GM03348 (cell line): ENCODE data around the gene ADAMTS17.

Experiments
- DNase-seq: peaks from one replicate; pipeline ENCODE4 v3.0.0; 2012; ENCODE audit warnings: low spot score

ADAMTS17 gene

DNA sequence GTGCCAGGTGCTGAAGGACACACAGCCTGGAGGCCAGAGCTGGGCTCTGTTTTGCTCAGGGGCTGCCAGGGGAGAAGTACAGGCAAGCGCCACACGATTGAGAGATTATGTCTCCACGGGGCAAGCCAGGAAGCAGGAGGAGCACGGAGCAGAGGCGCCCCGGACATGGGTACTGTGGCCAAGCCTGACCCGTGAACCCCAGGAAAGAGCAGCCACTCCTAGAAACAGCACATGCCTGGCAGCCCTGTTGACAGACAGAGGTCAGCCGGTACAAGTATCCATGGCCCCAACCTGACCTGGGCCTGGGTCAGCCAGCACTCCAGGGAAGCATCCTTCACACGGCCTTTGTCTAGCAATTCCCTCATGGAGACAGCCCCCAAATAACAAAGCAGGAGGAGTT lies 89.4 kb downstream of the ADAMTS17 start:
- no peak for DNase-seq

GRCh38 chr15:100250176-100250800 lies 91.5 kb downstream of the ADAMTS17 start:
- no peak for DNase-seq

- no peak for DNase-seq
These were observed 92.5 kb downstream of the ADAMTS17 start for GRCh38 chr15:100249096-100249815.

GRCh38 chr15:100248236-100248635 lies 93.5 kb downstream of the ADAMTS17 start:
- no peak for DNase-seq

DNA sequence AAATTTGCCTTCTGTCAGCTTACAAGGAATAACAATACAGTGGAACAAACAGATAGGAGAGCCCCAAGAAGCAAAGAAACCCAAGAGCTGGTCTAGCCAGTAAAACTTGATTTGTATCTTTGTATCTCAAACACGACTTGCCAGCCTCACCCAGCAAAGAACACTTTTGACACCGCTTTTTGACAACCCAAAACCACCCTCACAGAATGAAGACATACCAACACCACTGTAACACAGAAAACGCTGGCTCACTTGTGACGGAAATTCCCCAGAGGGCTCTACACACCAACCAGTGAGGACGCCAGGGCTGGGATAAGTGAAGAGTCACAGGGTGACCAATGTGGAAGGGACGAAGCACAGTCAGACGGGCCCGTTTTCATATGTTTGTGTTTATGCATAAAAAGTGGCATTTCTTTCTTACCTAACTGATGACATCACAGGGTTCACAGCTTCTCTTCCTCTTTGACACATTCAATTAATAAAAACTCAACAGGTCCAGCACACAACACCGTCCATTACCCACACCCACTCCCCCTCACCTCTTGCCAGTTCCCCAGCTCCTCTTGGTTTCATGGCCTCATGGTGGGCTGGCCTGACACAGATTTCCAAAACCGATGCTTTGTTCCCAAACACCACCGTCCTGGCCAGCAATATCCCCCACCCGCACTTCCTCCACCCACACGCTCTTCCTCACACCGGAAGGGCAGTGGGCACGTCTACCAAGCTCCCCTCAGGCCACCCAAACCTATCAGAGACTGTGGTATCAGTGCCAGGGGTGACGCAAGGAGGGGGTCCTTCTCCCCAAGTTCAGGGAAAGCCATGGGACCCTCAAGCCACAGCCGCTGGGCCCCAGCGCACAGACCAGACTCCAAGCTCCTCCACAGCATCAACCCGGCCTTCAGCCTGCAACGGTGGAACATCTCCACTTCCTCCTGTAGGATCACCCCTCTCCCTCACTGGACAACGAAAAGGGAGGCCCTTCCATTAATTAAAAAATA lies 94.2 kb downstream of the ADAMTS17 start:
- no peak for DNase-seq

- no peak for DNase-seq
These were observed 95.9 kb downstream of the ADAMTS17 start for GRCh38 chr15:100245855-100246254.

DNA sequence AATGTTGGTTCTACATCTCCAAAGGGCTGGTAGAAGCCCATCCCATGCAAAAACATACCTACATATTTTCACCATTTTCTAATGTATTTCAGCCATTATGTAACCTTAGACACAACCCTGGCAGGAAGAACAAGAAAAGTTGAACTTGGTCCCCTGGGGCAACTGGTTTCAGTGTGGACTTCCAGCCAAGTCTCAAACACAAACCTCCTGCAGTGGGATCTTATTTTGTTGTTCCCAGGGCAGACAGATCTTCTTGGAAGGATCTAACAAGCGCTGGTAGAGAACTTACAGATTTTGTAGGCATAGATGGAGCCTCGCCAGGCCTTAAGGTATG lies 96.3 kb downstream of the ADAMTS17 start:
- DNase-seq: no peak

DNA sequence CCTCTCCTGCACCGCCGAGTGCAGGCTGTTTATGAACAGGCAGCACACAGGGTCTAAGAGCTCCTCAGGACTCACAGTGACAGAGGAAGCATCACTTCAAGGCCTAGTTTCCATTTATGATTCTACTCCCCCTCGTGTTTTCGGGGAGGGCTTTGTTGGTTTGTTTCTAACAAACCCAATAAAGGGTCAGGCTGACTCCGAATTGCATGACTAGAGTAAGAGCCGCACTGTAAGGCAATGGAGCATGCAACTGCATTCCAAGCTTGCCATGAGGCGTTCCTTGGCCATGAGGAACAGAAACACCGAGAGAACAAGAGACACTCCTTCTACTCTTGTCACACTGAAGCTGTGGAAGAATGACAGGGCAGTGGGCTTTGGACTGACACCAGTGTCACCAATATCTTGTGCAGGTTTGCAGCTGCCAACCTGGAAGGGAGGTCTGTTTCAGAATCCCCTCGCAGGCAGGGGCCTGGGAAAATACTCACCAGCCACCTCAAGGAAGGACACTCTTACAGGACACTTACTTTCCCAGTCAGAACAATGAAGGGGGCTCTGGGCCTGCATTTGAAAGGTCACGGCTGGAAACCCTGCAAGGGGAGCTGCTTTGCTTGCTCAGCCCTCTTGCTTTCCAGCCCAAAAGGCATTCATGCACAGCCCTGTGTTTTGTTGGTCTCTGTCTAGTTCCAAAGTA lies 96.8 kb downstream of the ADAMTS17 start:
- DNase-seq: no peak

DNA sequence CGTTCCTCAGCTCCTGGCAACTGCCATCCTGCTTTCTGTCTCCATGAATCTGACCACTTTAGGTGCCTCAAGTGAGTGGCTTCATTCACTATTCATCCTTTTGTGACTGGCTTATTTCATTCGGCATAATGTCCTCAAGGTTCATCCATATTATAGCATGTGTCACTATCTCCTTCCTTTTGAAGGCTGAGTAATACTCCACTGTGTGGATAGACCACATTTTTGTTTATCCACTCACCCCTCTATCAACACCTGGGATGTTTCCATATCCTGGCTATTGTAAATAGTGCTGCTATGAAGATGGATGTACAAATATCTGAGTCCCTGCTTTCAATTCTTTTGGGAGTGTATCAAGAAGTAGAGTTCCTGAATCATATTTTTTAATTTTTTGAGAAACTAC lies 98.8 kb downstream of the ADAMTS17 start:
- no peak for DNase-seq

- no peak for DNase-seq
These were observed 99.9 kb downstream of the ADAMTS17 start for GRCh38 chr15:100241572-100242482.

GRCh38 chr15:100236981-100237720 lies 104.6 kb downstream of the ADAMTS17 start:
- DNase-seq: no peak

GRCh38 chr15:100235030-100235617 lies 106.7 kb downstream of the ADAMTS17 start:
- DNase-seq: no peak

DNA sequence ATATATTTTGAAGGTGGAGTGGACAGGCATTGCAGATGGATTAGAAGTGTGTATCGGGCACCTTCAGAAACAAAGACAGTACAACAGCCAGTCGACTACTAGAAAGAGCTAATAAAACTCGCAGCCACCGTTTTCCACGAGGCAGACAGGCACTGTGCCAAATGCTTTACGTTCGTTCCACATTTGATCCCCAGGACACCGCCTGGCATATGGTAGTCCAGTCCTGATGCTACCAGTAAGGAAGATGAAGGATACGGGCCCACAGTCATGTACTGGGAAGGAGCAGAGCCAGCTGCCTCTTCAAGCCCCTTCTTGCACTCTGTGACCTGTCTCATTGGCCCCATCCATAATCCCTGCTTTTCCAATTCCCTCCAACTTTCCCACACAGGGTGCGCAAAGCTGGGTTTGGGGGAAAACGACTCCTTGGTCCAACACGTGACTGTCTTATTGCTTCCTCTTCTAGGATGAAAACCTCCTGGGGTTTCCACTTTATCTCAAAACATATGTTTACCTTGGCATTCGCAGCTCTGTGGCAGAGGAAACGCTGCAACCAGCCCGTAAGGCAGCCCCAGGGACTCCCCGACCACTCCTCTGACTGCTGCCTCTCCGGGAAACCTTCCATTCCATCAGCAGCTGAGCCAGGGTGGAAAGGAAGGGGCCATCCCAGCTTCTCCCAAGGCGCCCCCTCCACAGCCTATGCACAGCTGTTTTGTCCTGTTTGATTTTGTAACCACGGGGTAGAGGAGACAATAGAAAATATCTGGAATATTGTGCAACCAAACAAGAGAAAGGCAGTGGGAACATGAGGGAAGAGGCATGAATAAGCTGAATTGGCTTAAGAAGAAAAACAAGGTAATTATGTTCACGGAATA lies 107.4 kb downstream of the ADAMTS17 start:
- DNase-seq: no peak

- no peak for DNase-seq
These were observed 111.0 kb downstream of the ADAMTS17 start for GRCh38 chr15:100230784-100231183.

- DNase-seq: no peak
These were observed 112.3 kb downstream of the ADAMTS17 start for GRCh38 chr15:100229181-100230163.

- no peak for DNase-seq
These were observed 114.0 kb downstream of the ADAMTS17 start for GRCh38 chr15:100227781-100228180.

DNA sequence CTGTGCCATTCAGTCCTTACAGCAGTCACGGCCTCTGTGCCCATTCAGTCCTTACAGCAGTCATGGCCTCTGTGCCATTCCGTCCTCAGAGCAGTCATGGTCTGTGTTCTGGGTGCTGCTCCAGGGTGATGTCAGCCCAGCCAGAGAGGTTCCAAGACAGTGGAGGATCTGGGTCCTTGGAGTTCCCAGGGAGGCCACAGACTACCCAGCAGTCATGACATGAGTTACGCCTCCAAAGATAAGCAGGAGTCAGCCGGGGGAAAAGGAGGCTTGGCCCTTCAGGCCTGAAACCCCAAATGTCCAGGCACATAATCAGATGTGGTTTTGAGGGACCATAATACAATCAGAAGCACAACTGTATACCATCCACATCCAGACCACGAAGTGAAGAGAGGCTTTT lies 115.7 kb downstream of the ADAMTS17 start:
- DNase-seq: no peak
